CD8-positive, alpha-beta memory T cell (primary cell): ENCODE results near the gene VSIG10L2. TPM values are rescaled to one million over a fixed set of nuclear protein-coding genes. Genes with fewer than 3 reads are reported as not detected.
A peak's percentile ranks its signal among the peaks of the same experiment; 100 is the strongest.

Experiments
- CTCF ChIA-PET: fragments of 350-600 bp; sonication (Branson Sonifier 250); formaldehyde crosslinking; loops from one replicate; lab custom pipeline; 2021; ENCODE audit warnings: antibody characterized with exemption; lab: Charles Lee
- POLR2A ChIA-PET: fragments of 350-600 bp; sonication (Branson Sonifier 250); formaldehyde crosslinking; loops from one replicate; lab custom pipeline; 2021; ENCODE audit warnings: antibody characterized with exemption; lab: Charles Lee
- DNase-seq, 5 donors: peaks; one replicate each; pipeline versions ENCODE4 v3.0.0 to v3.0.0-alpha.2; 2020 to 2022; ENCODE audit warnings: mixed read lengths in 1 of 5
- H3K27ac ChIP-seq: one replicate; pipeline ENCODE4 v1.7.0; 2013; ENCODE audit warnings: low read depth, mild to moderate bottlenecking, low read length, moderate library complexity
- H3K27me3 ChIP-seq: 2 replicates; pipeline ENCODE4 v1.7.0; 2013; ENCODE audit warnings: low read length, mild to moderate bottlenecking; ENCODE audit not compliant: insufficient read depth, poor library complexity, severe bottlenecking
- H3K36me3 ChIP-seq: 2 replicates; pipeline ENCODE4 v1.7.0; 2013; ENCODE audit warnings: mild to moderate bottlenecking, low read length, moderate library complexity; ENCODE audit not compliant: insufficient read depth
- H3K4me1 ChIP-seq: 2 replicates; pipeline ENCODE4 v1.7.0; 2013; ENCODE audit warnings: mild to moderate bottlenecking, low read length, moderate library complexity; ENCODE audit not compliant: insufficient read depth
- H3K4me3 ChIP-seq: 2 replicates; pipeline ENCODE4 v1.7.0; 2013; ENCODE audit warnings: mild to moderate bottlenecking, low read length
- H3K9me3 ChIP-seq: 2 replicates; pipeline ENCODE4 v1.7.0; 2013; ENCODE audit warnings: mild to moderate bottlenecking, low read length
- H3K27ac Mint-ChIP-seq, 8 donors: one replicate each; pipeline ENCODE4 v1.8.0; 2020 to 2021; ENCODE audit warnings: mixed read lengths in 8 of 8, mild to moderate bottlenecking in 6 of 8, inconsistent platforms in 3 of 8, moderate library complexity in 3 of 8
- H3K27me3 Mint-ChIP-seq, 2 donors: one replicate each; pipeline ENCODE4 v1.8.0; 2020 to 2021; ENCODE audit warnings: mixed read lengths in 2 of 2, mild to moderate bottlenecking in 1 of 2, moderate library complexity in 1 of 2
- H3K36me3 Mint-ChIP-seq, 3 donors: one replicate each; pipeline ENCODE4 v1.8.0; 2020 to 2021; ENCODE audit warnings: mixed read lengths in 3 of 3, inconsistent platforms in 1 of 3, mild to moderate bottlenecking in 1 of 3
- H3K4me1 Mint-ChIP-seq, 3 donors: one replicate each; pipeline ENCODE4 v1.8.0; 2020 to 2021; ENCODE audit warnings: mixed read lengths in 3 of 3, inconsistent platforms in 1 of 3, mild to moderate bottlenecking in 1 of 3
- H3K4me3 Mint-ChIP-seq, 7 donors: one replicate each; pipeline ENCODE4 v1.8.0; 2020 to 2021; ENCODE audit warnings: mixed read lengths in 7 of 7, mild to moderate bottlenecking in 6 of 7, moderate library complexity in 4 of 7, inconsistent platforms in 2 of 7
- H3K9me3 Mint-ChIP-seq, 5 donors: one replicate each; pipeline ENCODE4 v1.8.0; 2020 to 2022; ENCODE audit warnings: mixed read lengths in 5 of 5, mild to moderate bottlenecking in 3 of 5, moderate library complexity in 2 of 5, inconsistent platforms in 1 of 5
- polyA plus RNA-seq: library from polyadenylated mRNA; unstranded; fragments of 300-500 nt; fragmentation: Illumina TruSeq; gene quantifications from one replicate; pipeline ENCODE4 v1.2.3, GENCODE V29; 2021
- total RNA-seq, 2 experiments: library from RNA; stranded (reverse); gene quantifications; one replicate each; pipeline ENCODE4 v1.2.3, GENCODE V29; 2021

The VSIG10L2 gene
- total and polyA plus RNA-seq, 3 experiments from 2014 or later: not detected

- DNase-seq: no peak
- H3K4me1 ChIP-seq: no peaks in the 10 kb centered on the region
- H3K9me3 ChIP-seq: no peaks in the 10 kb centered on the region
- POLR2A ChIA-PET: no interaction called here
- no peak overlapping the region for H3K27ac Mint-ChIP-seq
- H3K4me1 Mint-ChIP-seq: no peaks in the 10 kb centered on the region
- H3K36me3 ChIP-seq: no peaks in the 10 kb centered on the region
- H3K27me3 Mint-ChIP-seq: peaks cover 24 to 69% of the 10 kb centered on the region in 2 donors
- H3K36me3 Mint-ChIP-seq: no peaks in the 10 kb centered on the region
- H3K27me3 ChIP-seq: no peaks in the 10 kb centered on the region
- H3K4me3 ChIP-seq: no peak overlapping the region
- H3K27ac ChIP-seq: no peak overlapping the region
- H3K9me3 Mint-ChIP-seq: no peaks in the 10 kb centered on the region
- no peak overlapping the region for H3K4me3 Mint-ChIP-seq
- CTCF ChIA-PET: interaction anchor here (1.1 to 3.2 kb wide), 6 partner anchors 11 to 277 kb away, joined by 3 to 9 read pairs (median 4); partner anchors contain the start of genes DDX25 and PUS3
Observed at GRCh38 chr11:125923633-125924032, 22.2 kb upstream of the VSIG10L2 start.

GRCh38 chr11:125924384-125925007 lies 21.3 kb upstream of the VSIG10L2 start:
- Mint-ChIP-seq H3K9me3 (no peaks in the 10 kb centered on the region), H3K27ac (peak overlapping the region in 1 of 8 donors; percentile 67), H3K4me3 (no peak overlapping the region), H3K4me1 (no peaks in the 10 kb centered on the region), H3K36me3 (no peaks in the 10 kb centered on the region), H3K27me3 (peaks cover 29 to 64% of the 10 kb centered on the region in 2 donors)
- ChIA-PET CTCF (interaction anchor here (3.2 kb wide), 1 partner anchor 269 kb away, joined by 9 read pairs; no protein-coding TSS in a partner anchor), POLR2A (no interaction called here)
- no peaks in the 10 kb centered on the region for H3K9me3 ChIP-seq
- no peak overlapping the region for H3K4me3 ChIP-seq
- H3K27me3 ChIP-seq: no peaks in the 10 kb centered on the region
- H3K36me3 ChIP-seq: no peaks in the 10 kb centered on the region
- H3K27ac ChIP-seq: no peak overlapping the region
- DNase-seq: no peak
- H3K4me1 ChIP-seq: no peaks in the 10 kb centered on the region

DNA sequence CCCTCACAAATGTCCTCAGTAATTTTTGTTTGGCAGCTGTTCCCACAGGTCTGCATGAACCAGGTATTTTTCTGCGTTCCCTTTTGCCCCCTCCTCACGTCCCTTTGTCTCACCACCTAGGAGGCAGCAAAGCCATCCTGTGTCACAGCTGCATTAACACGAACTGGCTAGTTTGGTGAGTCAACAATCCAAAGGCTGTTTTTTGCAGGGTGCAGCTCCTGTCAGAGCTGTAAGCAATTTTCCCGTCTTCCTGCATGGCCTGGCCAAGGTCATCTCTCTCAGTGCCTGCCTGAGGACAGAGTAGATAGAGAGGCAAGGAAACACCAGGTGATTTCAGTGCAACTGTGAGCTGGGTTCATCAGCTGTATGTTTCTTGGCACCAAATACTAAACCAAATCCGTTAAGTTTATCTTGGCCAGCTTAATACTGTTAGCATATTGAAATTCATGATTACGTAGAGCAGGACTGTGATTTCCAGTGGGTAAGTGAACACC lies 20.6 kb upstream of the VSIG10L2 start:
- Mint-ChIP-seq H3K9me3 (no peaks in the 10 kb centered on the region), H3K4me3 (no peak overlapping the region), H3K36me3 (no peaks in the 10 kb centered on the region), H3K27ac (peak overlapping the region in 1 of 8 donors; percentile 67), H3K27me3 (peaks cover 26 to 64% of the 10 kb centered on the region in 2 donors), H3K4me1 (no peaks in the 10 kb centered on the region)
- H3K9me3 ChIP-seq: no peaks in the 10 kb centered on the region
- H3K4me3 ChIP-seq: no peak overlapping the region
- H3K4me1 ChIP-seq: no peaks in the 10 kb centered on the region
- H3K27ac ChIP-seq: no peak overlapping the region
- ChIA-PET CTCF (no interaction called here), POLR2A (no interaction called here)
- no peaks in the 10 kb centered on the region for H3K36me3 ChIP-seq
- DNase-seq: no peak
- H3K27me3 ChIP-seq: no peaks in the 10 kb centered on the region

GRCh38 chr11:125925804-125926203 lies 20.0 kb upstream of the VSIG10L2 start:
- Mint-ChIP-seq H3K27me3 (peaks cover 23 to 60% of the 10 kb centered on the region in 2 donors), H3K27ac (no peak overlapping the region), H3K4me1 (no peaks in the 10 kb centered on the region), H3K4me3 (no peak overlapping the region), H3K36me3 (no peaks in the 10 kb centered on the region), H3K9me3 (no peaks in the 10 kb centered on the region)
- H3K4me1 ChIP-seq: no peaks in the 10 kb centered on the region
- H3K27me3 ChIP-seq: no peaks in the 10 kb centered on the region
- no peak for DNase-seq
- no peak overlapping the region for H3K4me3 ChIP-seq
- POLR2A ChIA-PET: no interaction called here
- H3K36me3 ChIP-seq: no peaks in the 10 kb centered on the region
- H3K27ac ChIP-seq: no peak overlapping the region
- H3K9me3 ChIP-seq: no peaks in the 10 kb centered on the region
- CTCF ChIA-PET: no interaction called here

DNA sequence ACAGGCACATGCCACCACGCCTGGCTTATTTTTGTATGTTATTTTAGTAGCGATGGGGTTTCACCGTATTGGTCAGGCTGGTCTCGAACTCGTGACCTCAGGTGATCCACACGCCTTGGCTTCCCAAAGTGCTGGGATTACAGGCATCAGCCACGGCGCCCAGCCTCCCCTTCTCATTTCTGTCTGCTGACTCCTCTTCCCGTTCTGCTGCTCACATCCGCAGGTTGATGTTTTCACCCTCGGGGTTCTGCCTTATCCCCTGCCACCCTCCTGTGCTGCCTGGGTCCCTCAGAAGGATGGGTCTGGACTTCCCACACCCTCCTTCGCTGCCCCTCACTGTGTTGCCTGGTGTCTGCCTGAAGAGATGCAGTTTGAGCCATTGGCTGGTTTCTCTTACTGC lies 19.2 kb upstream of the VSIG10L2 start:
- Mint-ChIP-seq H3K27ac (peak overlapping the region in 1 of 8 donors; percentile 93), H3K9me3 (no peaks in the 10 kb centered on the region), H3K4me1 (no peaks in the 10 kb centered on the region), H3K27me3 (peaks cover 20 to 57% of the 10 kb centered on the region in 2 donors), H3K36me3 (no peaks in the 10 kb centered on the region), H3K4me3 (no peak overlapping the region)
- H3K27me3 ChIP-seq: no peaks in the 10 kb centered on the region
- DNase-seq: no peak
- no peaks in the 10 kb centered on the region for H3K4me1 ChIP-seq
- POLR2A ChIA-PET: no interaction called here
- CTCF ChIA-PET: no interaction called here
- H3K9me3 ChIP-seq: no peaks in the 10 kb centered on the region
- no peaks in the 10 kb centered on the region for H3K36me3 ChIP-seq
- H3K4me3 ChIP-seq: no peak overlapping the region
- H3K27ac ChIP-seq: no peak overlapping the region

DNA sequence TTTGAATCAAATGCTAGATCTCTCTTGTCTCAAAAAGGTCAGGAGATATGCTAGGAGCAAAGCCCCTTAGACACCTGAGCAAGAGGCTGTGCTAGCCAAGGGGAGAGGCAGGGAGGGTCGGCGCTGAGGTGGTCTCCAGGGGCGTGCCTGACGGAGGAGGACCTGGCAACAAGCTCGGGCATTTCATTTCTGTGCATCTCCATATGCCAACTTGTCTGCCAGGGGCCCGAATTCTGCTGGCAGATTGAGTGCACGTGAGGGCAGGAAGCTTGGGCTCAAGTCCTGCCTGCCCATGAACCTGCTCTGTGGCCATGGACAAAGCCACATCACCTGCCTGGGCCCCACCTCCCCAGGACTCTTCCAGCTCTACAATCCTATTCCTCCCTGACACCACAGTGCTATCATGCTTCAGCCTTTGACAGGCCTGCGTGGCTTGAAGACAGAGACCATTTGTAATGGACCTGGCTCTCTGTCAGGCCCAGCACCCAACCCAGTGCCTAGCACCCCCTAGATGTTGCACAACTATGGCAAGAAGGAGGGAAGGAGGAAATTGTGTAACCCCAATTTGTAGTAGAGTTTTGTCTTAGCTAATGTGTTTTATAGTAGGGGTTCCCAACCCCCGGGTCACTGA lies 16.3 kb upstream of the VSIG10L2 start:
- Histone ChIP-seq H3K9me3 (no peaks in the 10 kb centered on the region), H3K36me3 (no peaks in the 10 kb centered on the region), H3K4me1 (no peaks in the 10 kb centered on the region), H3K27ac (no peak overlapping the region), H3K27me3 (no peaks in the 10 kb centered on the region), H3K4me3 (no peak overlapping the region)
- H3K4me1 Mint-ChIP-seq: peaks cover 0 to 5% (median 0%) of the 10 kb centered on the region in 3 donors
- no peaks in the 10 kb centered on the region for H3K36me3 Mint-ChIP-seq
- no peak overlapping the region for H3K4me3 Mint-ChIP-seq
- H3K27ac Mint-ChIP-seq: no peak overlapping the region
- ChIA-PET CTCF (interaction anchor here (0.6 to 2.0 kb wide), 4 partner anchors 13 to 551 kb away, joined by 3 to 4 read pairs (median 3); partner anchors contain the start of gene PUS3), POLR2A (no interaction called here)
- H3K27me3 Mint-ChIP-seq: peaks cover 15 to 58% of the 10 kb centered on the region in 2 donors
- no peaks in the 10 kb centered on the region for H3K9me3 Mint-ChIP-seq
- no peak for DNase-seq

DNA sequence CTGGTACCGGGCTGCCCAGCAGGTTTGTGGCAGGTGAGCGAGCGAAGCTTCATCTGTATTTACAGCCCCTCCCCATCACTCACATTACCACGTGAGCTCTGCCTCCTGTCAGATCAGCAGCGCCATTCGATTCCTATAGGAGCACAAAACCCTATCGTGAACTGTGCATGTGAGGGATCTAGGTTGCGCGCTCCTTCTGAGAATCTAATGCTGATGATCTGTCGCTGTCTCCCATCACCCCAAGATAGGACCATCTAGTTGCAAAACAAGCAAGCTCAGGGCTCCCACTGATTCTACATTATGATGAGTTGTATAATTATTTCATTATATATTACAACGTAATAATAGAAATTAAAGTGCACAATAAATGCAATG lies 15.8 kb upstream of the VSIG10L2 start:
- Histone ChIP-seq H3K27me3 (no peaks in the 10 kb centered on the region), H3K4me1 (no peaks in the 10 kb centered on the region), H3K4me3 (no peak overlapping the region), H3K9me3 (no peaks in the 10 kb centered on the region), H3K27ac (no peak overlapping the region), H3K36me3 (no peaks in the 10 kb centered on the region)
- ChIA-PET POLR2A (no interaction called here), CTCF (interaction anchor here (0.6 to 2.0 kb wide), 4 partner anchors 12 to 551 kb away, joined by 3 to 4 read pairs (median 3); partner anchors contain the start of gene PUS3)
- Mint-ChIP-seq H3K4me1 (peaks cover 0 to 5% (median 0%) of the 10 kb centered on the region in 3 donors), H3K27me3 (peaks cover 13 to 53% of the 10 kb centered on the region in 2 donors), H3K36me3 (no peaks in the 10 kb centered on the region), H3K9me3 (no peaks in the 10 kb centered on the region), H3K27ac (no peak overlapping the region), H3K4me3 (no peak overlapping the region)
- no peak for DNase-seq

DNA sequence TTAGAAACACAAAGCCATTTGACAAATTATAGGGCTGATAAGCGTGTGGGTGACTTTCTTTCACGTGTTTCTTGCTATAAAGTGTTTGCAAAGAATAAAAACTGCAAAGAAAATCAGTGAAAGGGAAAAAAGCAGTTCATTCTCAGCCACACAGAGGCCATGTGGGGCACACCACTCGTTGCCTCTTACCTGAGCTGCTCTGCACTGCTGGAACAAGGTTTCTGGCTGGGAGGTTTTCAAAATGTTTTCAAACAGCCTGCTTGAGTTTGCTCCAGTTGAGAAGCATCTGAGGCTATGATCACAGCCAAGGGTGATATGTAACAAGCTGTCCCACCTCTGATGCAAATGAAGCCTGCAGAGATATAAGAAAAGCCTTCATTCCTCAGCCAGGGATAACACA lies 14.7 kb upstream of the VSIG10L2 start:
- no peaks in the 10 kb centered on the region for H3K36me3 Mint-ChIP-seq
- no peak overlapping the region for H3K4me3 Mint-ChIP-seq
- Histone ChIP-seq H3K27me3 (no peaks in the 10 kb centered on the region), H3K9me3 (no peaks in the 10 kb centered on the region), H3K4me3 (no peak overlapping the region), H3K36me3 (no peaks in the 10 kb centered on the region), H3K4me1 (no peaks in the 10 kb centered on the region), H3K27ac (no peak overlapping the region)
- H3K27me3 Mint-ChIP-seq: peaks cover 13 to 46% of the 10 kb centered on the region in 2 donors
- ChIA-PET POLR2A (no interaction called here), CTCF (interaction anchor here (2.0 kb wide), 1 partner anchor 550 kb away, joined by 4 read pairs; no protein-coding TSS in a partner anchor)
- H3K4me1 Mint-ChIP-seq: peaks cover 0 to 5% (median 0%) of the 10 kb centered on the region in 3 donors
- DNase-seq: no peak
- no peaks in the 10 kb centered on the region for H3K9me3 Mint-ChIP-seq
- no peak overlapping the region for H3K27ac Mint-ChIP-seq
